Naive B cell (primary cell): ENCODE results near the gene BMP6. TPM values are rescaled to one million over a fixed set of nuclear protein-coding genes. Genes with fewer than 3 reads are reported as not detected.
"Not testable (repeated sequence)": the region's sequence is repeated elsewhere in the genome, so short reads cannot be mapped to it uniquely, and the experiment has no call there.

Experiments
- ATAC-seq, 2 donors: fragments of 150-1000 bp; cut with Tn5 transposase; 2 replicates each; pipeline ENCODE4 v1.10.0; 2021; ENCODE audit warnings: low read depth in 2 of 2, mild to moderate bottlenecking in 2 of 2, moderate library complexity in 2 of 2
- DNase-seq: peaks from one replicate; pipeline ENCODE4 v3.0.0; 2022
- H3K27ac Mint-ChIP-seq, 6 donors: one replicate each; pipeline ENCODE4 v1.8.0; 2020 to 2022; ENCODE audit warnings: mild to moderate bottlenecking in 6 of 6, mixed read lengths in 6 of 6, moderate library complexity in 5 of 6, inconsistent platforms in 2 of 6
- H3K27me3 Mint-ChIP-seq, 3 donors: one replicate each; pipeline ENCODE4 v1.8.0; 2021 to 2022; ENCODE audit warnings: mixed read lengths in 3 of 3, mild to moderate bottlenecking in 1 of 3
- H3K36me3 Mint-ChIP-seq, 2 donors: one replicate each; pipeline ENCODE4 v1.8.0; 2020 to 2022; ENCODE audit warnings: mixed read lengths in 2 of 2, inconsistent platforms in 1 of 2, mild to moderate bottlenecking in 1 of 2
- H3K4me1 Mint-ChIP-seq, 3 donors: one replicate each; pipeline ENCODE4 v1.8.0; 2020 to 2022; ENCODE audit warnings: mixed read lengths in 3 of 3, inconsistent platforms in 1 of 3, mild to moderate bottlenecking in 1 of 3, moderate library complexity in 1 of 3
- H3K4me3 Mint-ChIP-seq, 8 donors: one replicate each; pipeline ENCODE4 v1.8.0; 2020 to 2022; ENCODE audit warnings: mild to moderate bottlenecking in 8 of 8, mixed read lengths in 8 of 8, moderate library complexity in 8 of 8, inconsistent platforms in 2 of 8
- H3K9me3 Mint-ChIP-seq, 7 donors: one replicate each; pipeline ENCODE4 v1.8.0; 2020 to 2022; ENCODE audit warnings: mixed read lengths in 7 of 7, mild to moderate bottlenecking in 5 of 7, inconsistent platforms in 2 of 7, moderate library complexity in 1 of 7
- polyA plus RNA-seq, 6 donors: library from polyadenylated mRNA; unstranded; fragments of 300-500 nt; fragmentation: Illumina TruSeq; gene quantifications; one replicate each; pipeline ENCODE4 v1.2.3, GENCODE V29; 2021; ENCODE audit warnings: low read depth in 6 of 6

The BMP6 gene
- polyA plus RNA-seq, 6 donors from 2014 or later, result 0.23 to 1.0 (median 0.63) TPM; not detected in 2

DNA sequence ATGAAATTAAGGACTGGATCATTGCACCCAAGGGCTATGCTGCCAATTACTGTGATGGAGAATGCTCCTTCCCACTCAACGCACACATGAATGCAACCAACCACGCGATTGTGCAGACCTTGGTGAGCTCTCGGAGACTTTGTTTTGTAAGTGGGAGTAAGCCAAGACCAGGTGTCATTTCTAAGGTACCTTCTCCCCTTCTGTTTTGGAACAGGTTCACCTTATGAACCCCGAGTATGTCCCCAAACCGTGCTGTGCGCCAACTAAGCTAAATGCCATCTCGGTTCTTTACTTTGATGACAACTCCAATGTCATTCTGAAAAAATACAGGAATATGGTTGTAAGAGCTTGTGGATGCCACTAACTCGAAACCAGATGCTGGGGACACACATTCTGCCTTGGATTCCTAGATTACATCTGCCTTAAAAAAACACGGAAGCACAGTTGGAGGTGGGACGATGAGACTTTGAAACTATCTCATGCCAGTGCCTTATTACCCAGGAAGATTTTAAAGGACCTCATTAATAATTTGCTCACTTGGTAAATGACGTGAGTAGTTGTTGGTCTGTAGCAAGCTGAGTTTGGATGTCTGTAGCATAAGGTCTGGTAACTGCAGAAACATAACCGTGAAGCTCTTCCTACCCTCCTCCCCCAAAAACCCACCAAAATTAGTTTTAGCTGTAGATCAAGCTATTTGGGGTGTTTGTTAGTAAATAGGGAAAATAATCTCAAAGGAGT is 154.2 kb downstream of the BMP6 start:
- peaks cover 31 to 35% of the 10 kb centered on the region in 2 donors for H3K36me3 Mint-ChIP-seq

DNA sequence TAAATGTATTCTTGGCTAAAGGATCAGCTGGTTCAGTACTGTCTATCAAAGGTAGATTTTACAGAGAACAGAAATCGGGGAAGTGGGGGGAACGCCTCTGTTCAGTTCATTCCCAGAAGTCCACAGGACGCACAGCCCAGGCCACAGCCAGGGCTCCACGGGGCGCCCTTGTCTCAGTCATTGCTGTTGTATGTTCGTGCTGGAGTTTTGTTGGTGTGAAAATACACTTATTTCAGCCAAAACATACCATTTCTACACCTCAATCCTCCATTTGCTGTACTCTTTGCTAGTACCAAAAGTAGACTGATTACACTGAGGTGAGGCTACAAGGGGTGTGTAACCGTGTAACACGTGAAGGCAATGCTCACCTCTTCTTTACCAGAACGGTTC is 154.8 kb downstream of the BMP6 start:
- Mint-ChIP-seq H3K27ac (no peak overlapping the region), H3K4me3 (no peak overlapping the region), H3K27me3 (no peaks in the 10 kb centered on the region), H3K9me3 (peaks cover 0 to 3% (median 0%) of the 10 kb centered on the region in 7 donors), H3K36me3 (peaks cover 33 to 37% of the 10 kb centered on the region in 2 donors), H3K4me1 (no peaks in the 10 kb centered on the region)
- no peak for DNase-seq
- no peak for ATAC-seq

More for the DNA sequence above, 154.2 kb downstream of the BMP6 start:
- Mint-ChIP-seq H3K9me3 (peaks cover 0 to 3% (median 0%) of the 10 kb centered on the region in 7 donors), H3K27me3 (no peaks in the 10 kb centered on the region), H3K4me3 (no peak overlapping the region), H3K4me1 (no peaks in the 10 kb centered on the region), H3K27ac (no peak overlapping the region)
- no peak for ATAC-seq
- DNase-seq, result no peak

DNA sequence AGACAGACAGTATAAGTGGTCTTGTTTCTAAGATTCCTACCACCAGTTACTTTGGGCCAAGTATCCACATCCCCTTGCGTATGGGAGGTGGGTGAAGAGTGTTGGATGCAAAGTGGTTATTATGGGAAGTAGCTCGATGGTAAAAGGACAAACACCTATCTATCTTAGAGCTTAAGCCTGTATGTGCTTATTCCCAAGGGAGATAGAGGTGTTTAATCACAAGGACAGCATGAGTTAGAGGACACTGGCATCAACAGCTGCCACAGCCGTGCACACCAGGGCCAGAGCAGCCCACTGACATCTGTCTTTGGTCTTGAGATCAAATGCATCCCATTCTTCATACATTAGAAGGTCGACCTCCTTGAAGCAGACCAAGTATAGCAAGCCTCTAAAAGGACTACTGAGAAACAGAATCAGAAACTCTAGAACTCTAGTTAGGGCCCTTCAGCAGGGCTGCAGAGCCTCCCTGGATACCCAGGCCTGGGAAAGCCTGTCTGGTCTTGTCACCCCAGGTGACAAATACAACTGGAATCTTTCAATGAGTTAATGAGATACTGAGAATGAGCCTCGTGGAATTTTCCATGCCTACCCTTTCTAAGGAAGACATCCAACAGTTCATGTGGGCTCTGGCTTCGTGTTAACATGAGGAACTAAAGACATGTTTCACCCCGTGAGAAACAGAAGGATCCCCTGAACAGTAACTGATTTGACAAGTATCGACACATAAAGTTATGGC is 156.0 kb downstream of the BMP6 start:
- no peak for DNase-seq
- peaks cover 31 to 42% of the 10 kb centered on the region in 2 donors for H3K36me3 Mint-ChIP-seq

DNA sequence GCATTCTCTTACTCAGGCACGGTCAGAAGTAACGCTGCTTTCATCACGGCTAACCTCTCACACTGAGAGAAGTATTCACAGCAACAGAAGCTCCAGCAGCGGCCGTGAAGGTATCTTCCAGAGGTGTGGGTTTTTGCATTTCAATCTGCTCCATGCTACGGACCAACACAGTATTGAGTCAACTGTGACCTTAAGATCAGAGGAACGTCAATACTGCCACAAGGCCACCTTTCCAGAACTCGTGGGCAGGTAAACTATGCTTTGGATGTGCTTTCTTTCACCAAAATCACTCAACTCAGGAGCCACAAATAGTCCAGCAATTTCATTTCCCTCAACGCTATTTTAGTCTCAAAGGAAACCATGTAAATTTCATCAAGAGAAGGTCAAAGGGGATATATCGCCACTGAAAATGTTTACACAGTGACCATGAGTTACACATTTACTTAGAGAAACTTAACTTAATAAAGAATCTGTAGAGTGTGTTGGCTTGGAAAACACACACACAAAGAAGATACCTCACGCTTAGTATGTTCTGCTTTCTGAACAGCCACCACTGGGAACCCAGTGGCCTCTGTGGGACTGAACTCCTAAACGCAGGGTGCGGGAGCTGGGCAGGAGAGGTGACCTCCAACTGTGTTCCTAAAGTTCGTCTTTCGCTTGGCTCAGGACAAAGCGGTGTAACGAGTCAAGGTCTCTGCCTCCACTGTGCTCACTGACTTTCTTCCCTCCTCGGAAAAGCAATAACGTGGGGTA is 156.8 kb downstream of the BMP6 start:
- no peaks in the 10 kb centered on the region for H3K9me3 Mint-ChIP-seq
- peak overlapping the region in 1 of 8 donors; percentile 21 for H3K4me3 Mint-ChIP-seq
- ATAC-seq (no peak), DNase-seq (no peak)
- peak overlapping the region in 2 of 6 donors; percentile 45 to 69 for H3K27ac Mint-ChIP-seq
- H3K27me3 Mint-ChIP-seq, result no peaks in the 10 kb centered on the region
- H3K4me1 Mint-ChIP-seq, result peaks cover 0 to 3% (median 0%) of the 10 kb centered on the region in 3 donors
- peaks cover 36 to 42% of the 10 kb centered on the region in 2 donors for H3K36me3 Mint-ChIP-seq

More for the DNA sequence above, 156.0 kb downstream of the BMP6 start:
- peaks cover 0 to under 1% (median 0%) of the 10 kb centered on the region in 7 donors for H3K9me3 Mint-ChIP-seq
- no peak for ATAC-seq
- H3K27me3 Mint-ChIP-seq, result no peaks in the 10 kb centered on the region
- H3K4me3 Mint-ChIP-seq, result no peak overlapping the region
- H3K4me1 Mint-ChIP-seq, result peaks cover 0 to 3% (median 0%) of the 10 kb centered on the region in 3 donors
- peak overlapping the region in 3 of 6 donors; percentile 24 to 45 (median 44) for H3K27ac Mint-ChIP-seq

DNA sequence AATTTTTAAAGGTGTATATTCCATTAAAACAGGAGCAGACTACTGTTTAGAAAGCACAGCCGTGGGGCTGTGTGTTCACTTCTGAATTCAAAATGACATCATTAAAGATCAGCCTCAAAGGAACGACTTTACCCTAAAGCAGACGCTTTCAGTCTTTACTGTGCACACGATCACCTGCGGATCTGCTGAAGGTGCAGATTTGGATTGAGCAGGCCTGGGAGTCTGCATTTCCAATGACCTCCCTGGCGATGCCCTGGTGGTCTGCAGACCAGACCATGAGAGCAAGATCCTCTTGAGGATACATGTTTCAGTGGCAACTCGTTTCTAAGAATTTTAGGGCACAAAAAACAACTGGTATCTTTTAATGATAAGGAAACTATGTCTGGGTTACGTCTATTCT is 157.5 kb downstream of the BMP6 start:
- H3K27ac Mint-ChIP-seq, result peak overlapping the region in 1 of 6 donors; percentile 42
- H3K4me3 Mint-ChIP-seq, result peak overlapping the region in 1 of 8 donors; percentile 21
- peaks cover 41 to 42% of the 10 kb centered on the region in 2 donors for H3K36me3 Mint-ChIP-seq
- H3K9me3 Mint-ChIP-seq, result no peaks in the 10 kb centered on the region
- no peak for DNase-seq
- H3K27me3 Mint-ChIP-seq, result no peaks in the 10 kb centered on the region
- ATAC-seq, result no peak
- peaks cover 0 to 3% (median 0%) of the 10 kb centered on the region in 3 donors for H3K4me1 Mint-ChIP-seq

DNA sequence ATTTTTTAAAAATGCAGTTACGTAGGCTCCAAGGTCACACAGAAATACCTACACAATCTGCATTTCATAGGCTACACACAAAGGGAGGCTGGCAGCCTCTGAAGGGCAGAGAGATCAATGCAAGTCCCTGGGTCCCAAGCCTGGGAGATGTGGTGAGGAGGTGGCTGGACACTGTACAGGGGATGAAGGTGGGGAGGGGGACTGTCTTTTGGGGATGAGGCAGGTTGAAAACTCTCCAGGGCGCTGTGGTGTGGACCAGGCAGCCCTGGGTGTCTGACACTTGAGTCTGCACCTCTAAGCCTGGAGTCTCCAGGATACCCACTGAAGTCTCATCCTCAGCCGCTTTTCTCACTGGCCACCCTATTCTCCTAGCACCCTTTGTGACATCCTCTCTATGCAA is 160.2 kb downstream of the BMP6 start:
- Mint-ChIP-seq H3K27ac (peak overlapping the region in 2 of 6 donors; percentile 47 to 63), H3K27me3 (no peaks in the 10 kb centered on the region), H3K9me3 (no peaks in the 10 kb centered on the region), H3K4me1 (peaks cover 0 to 6% (median 0%) of the 10 kb centered on the region in 3 donors), H3K4me3 (no peak overlapping the region), H3K36me3 (peaks cover 42 to 48% of the 10 kb centered on the region in 2 donors)
- DNase-seq, result no peak
- ATAC-seq, result no peak

DNA sequence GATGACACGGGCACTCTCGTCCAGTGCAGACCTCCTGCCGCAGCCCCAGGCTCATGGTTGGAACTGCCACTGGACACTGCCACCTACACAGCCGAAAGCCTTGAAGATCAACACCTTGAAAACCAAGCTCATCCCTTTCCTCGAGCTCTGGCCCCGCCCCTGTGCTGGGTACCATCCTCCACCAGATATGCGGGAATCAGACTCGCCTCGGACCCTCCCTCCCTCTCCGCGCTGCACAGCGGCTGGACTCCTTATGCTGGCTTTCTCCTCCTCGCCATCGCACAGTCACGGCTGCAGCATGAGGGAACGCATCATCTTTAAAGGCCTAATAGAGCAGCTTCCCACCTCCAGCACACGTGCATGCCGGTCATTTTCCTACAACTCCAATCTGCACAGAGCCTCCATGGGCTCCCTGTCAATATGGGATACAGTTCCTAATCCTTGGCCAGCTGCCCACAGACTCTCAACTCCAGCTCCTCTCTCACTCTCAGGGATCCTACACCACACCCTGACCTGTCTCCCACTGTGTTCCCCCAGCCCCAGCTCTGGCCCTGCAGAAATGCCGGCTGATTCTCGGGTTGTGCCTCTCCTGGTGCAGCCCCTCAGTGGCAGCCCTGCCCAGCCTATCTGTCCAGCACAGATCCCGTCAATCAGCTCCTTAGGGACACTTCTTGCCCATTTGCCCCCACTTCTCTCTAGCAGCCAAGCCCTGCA is 161.5 kb downstream of the BMP6 start:
- Mint-ChIP-seq H3K27ac (peak overlapping the region in 3 of 6 donors; percentile 10 to 60 (median 26)), H3K36me3 (peaks cover 41 to 43% of the 10 kb centered on the region in 2 donors), H3K4me1 (peaks cover 0 to 6% (median 0%) of the 10 kb centered on the region in 3 donors), H3K9me3 (no peaks in the 10 kb centered on the region), H3K27me3 (no peaks in the 10 kb centered on the region), H3K4me3 (peak overlapping the region in 2 of 8 donors; percentile 29 to 62)
- DNase-seq (no peak), ATAC-seq (no peak)

DNA sequence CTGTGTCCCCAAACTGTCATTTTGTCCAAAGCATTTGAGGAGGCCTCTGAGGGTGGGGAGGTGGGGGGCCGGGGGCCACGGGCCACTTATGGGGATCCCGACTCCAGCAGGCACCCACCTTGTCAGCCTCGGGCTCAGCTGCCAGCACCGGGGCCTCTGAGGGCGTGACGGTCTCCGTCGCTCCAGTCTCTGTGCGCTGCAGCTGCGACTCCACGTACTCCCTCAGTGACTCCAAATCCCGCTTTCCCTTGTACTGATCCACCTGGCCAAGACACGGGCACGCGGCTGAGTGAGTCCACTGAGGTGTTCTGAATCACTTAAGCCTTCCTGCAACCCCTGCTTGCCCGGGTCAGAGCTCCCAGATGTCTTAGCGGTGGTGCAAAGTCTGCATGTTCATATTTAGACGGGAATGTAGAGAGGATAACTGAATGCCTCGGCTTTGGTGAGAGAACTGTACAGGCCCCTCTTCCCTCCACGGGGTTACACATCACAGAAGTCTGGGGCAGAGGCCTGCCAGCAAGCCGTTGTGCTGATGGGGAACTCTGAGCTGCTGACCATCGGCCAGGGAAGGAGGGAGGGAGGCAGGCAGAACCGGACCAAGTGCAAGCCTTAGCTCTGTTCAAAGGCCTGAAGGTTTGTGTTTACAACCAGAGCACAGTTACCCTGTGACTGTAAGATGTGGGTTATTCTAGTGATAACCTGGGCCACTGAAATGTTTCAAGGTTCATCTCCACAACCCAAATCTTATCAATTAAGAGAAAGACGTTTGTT is 162.9 kb downstream of the BMP6 start:
- Mint-ChIP-seq H3K9me3 (no peaks in the 10 kb centered on the region), H3K27me3 (no peaks in the 10 kb centered on the region), H3K4me3 (no peak overlapping the region), H3K27ac (peak overlapping the region in 2 of 6 donors; percentile 37 to 41), H3K36me3 (peaks cover 34 to 42% of the 10 kb centered on the region in 2 donors), H3K4me1 (peaks cover 0 to 6% (median 0%) of the 10 kb centered on the region in 3 donors)
- DNase-seq (no peak), ATAC-seq (no peak)

DNA sequence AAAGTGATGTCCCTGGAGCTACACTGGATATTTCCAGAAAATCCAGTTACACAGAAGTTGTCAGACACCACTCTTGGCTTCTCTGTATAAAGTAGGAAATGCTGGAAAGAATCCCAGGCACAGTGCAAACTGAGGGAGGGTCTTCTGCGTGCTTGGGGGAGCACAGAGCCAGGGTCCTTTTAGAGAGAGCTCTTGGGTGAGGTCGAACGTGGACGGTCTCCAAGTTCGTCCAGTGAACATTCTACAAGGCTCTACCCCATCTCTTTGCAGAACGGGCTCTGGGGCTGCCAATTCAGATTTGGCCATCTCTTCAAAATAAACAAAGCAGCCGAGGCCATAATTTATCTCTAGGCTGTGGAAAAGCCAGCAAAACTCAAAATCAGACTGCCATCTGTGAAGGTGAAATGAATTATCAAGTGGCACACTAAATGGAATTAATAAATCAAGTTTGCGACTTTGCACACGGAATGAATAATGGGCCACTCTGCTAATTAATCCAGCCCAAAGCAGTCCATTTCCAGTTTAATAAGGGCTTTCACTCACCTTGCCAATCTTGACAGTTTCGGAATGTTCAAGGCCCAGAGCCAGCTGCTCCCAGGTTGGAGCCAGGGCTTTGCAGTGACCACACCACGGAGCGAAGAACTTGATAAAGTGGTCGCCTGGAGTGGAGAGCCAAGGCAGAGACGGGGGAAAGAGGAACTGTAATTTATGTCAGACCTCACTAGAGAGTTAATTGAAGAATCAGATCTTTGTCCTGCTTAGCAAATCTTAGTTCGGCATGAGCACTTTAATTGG is 165.4 kb downstream of the BMP6 start:
- Mint-ChIP-seq H3K36me3 (peaks cover 26 to 33% of the 10 kb centered on the region in 2 donors), H3K27me3 (no peaks in the 10 kb centered on the region), H3K4me3 (no peak overlapping the region), H3K4me1 (peaks cover 0 to 8% (median 0%) of the 10 kb centered on the region in 3 donors), H3K27ac (no peak overlapping the region), H3K9me3 (no peaks in the 10 kb centered on the region)
- ATAC-seq (no peak), DNase-seq (no peak)

DNA sequence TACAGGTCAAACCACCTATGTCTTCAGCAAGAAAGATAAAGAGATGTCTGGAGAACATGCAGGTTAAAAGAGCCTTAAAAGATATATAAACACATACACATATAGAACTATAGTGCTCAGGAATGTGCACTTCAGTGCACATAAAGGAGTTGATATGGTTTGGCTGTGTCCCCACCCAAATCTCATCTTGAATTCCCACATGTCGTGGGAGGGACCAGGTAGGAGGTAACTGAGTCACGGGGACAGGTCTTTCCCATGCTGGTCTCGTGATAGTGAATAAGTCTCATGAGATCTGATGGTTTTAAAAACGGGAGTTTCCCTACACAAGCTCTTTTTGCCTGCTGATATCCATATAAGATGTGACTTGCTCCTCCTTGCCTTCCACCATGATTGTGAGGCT is 166.5 kb downstream of the BMP6 start:
- H3K36me3 Mint-ChIP-seq, result peaks cover 24 to 29% of the 10 kb centered on the region in 2 donors
- not testable (repeated sequence) for H3K27ac Mint-ChIP-seq, H3K9me3 Mint-ChIP-seq, DNase-seq, H3K4me1 Mint-ChIP-seq, ATAC-seq, H3K27me3 Mint-ChIP-seq, H3K4me3 Mint-ChIP-seq

DNA sequence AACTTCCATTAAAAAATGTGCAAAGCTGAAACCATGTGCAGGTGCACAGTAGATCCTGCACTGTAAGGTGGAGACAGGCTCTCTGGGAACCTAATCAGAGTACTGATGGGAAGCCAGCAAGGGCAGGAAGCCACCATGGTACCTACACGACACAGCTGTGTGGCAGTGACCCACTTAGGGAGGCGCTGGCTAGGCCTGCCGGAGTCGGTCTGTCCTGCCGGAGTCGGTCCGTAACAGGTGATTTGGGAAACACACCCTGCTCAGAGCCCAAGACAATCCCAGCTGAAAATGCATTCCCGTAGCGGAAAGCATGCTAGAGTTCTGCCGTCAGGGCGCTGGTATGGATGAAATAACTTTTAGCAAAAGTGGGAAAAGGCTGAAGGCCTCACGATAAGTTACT is 167.4 kb downstream of the BMP6 start:
- H3K27ac Mint-ChIP-seq, result no peak overlapping the region
- DNase-seq (no peak), ATAC-seq (no peak)
- no peaks in the 10 kb centered on the region for H3K27me3 Mint-ChIP-seq
- H3K4me3 Mint-ChIP-seq, result no peak overlapping the region
- H3K36me3 Mint-ChIP-seq, result peaks cover 30 to 33% of the 10 kb centered on the region in 2 donors
- H3K4me1 Mint-ChIP-seq, result peaks cover 5 to 12% (median 9%) of the 10 kb centered on the region in 3 donors
- no peaks in the 10 kb centered on the region for H3K9me3 Mint-ChIP-seq
